ELF-1 (cell line): ENCODE results near the gene WDR93.
"Not testable (repeated sequence)": the region's sequence is repeated elsewhere in the genome, so short reads cannot be mapped to it uniquely, and the experiment has no call there.

ENCODE experiments used
- DNase-seq: peaks from one replicate; pipeline ENCODE4 v3.0.0-alpha.2; 2016; ENCODE audit warnings: low read depth, low spot score

Gene WDR93

DNA sequence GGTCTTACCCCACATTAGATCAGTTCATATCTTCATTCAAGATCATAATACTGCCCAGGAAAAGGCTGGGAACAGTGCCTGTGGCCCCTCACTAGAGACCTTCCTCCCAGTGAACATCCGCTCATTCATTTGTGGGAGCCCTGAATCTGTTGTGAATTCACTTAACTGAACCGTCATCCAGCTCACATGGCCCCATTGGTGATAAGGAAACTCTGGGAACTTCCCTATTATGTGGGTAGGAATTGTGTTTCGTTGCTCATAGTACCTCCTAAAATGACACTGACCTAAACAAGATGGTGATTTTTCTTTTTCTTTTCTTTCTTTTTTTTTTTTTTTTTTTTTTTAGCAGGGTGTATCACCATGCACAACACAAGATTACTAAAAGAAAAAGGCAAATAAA is 78.8 kb downstream of the WDR93 start:
- no peak for DNase-seq

DNA sequence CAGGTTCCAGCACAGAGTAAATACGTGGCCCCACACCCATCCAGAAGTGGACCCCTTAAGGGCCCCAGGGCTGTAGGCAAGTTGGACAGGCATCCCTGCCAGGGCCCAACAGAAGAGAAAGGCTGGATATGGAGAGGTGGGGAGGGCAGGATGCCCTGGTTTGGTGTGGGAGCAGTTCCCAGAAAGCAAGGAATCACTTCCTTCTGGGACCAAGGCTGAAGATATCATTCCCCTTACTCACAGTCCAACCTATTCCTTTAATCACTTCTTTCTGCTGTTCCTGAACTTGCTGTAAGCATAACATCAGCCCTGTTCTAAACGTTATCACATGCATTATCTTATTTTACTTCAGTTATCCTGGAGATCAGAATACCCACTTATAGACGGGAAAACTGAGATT is 79.4 kb downstream of the WDR93 start:
- no peak for DNase-seq

DNA sequence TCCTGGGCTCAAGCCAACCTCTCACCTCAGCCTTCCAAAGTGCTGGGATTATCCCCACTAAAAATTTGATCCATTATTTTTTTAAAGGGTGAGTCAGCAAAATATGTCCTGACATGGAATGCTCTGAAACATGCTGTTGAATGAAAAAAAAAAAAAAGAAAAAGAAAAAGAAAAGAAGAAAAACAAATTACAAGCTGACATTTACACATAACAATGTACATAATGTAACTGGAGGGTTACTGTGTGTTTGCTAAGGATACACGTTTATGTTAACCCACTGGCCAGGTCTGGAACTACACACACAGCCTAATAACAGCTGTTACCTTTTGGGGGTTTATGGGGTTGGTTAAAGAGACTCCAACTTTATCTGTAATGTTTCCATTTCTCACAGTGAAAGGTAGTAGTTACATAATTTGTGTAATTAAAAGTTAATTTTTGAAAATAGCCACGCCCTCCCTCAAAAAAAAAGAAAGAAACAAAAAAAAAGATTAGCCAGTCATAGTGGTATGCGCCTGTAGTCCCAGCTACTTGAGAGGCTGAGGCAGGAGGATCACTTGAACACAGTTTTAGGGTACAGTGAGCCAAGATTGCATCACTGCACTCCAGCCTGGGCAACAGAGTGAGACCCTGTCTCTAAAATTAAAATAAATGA is 82.4 kb downstream of the WDR93 start:
- no peak for DNase-seq

DNA sequence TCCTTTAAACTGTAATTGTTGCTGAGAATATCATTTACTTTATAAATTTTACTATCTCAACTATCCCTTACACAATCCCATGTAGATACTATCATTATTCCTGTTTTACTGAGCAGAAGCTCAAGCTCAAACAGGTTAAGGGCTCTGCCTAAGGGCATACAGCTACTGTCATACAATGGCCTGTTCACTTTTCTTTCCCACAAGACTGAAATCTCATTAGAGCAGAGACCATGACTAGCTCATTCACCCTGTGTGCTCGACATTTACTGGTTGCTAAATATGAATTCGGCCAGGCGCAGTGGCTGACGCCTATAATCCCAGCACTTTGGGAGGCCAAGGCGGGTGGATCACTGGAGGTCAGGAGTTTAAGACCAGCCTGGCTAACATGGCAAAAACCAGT is 83.9 kb downstream of the WDR93 start:
- no peak for DNase-seq

DNA sequence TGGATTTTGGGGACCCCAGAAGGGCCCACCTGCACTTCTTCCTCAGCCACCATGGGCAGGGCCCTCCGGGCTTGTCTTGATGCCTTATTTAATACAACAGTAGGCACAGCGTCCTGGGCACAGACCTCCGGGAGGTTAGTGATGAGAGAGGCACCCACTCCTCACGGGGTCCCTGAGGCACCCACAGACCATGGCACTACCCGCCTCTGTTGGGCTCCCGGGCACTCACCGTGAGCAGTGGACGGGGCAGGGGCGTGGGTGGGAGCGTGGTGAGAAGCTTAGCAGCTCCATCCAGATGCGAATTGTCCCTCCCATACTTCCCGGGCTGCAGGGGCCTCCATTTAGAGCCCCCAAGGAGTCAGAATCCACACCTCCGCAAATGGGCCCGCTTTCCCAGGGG is 85.2 kb downstream of the WDR93 start:
- DNase-seq, result no peak

DNA sequence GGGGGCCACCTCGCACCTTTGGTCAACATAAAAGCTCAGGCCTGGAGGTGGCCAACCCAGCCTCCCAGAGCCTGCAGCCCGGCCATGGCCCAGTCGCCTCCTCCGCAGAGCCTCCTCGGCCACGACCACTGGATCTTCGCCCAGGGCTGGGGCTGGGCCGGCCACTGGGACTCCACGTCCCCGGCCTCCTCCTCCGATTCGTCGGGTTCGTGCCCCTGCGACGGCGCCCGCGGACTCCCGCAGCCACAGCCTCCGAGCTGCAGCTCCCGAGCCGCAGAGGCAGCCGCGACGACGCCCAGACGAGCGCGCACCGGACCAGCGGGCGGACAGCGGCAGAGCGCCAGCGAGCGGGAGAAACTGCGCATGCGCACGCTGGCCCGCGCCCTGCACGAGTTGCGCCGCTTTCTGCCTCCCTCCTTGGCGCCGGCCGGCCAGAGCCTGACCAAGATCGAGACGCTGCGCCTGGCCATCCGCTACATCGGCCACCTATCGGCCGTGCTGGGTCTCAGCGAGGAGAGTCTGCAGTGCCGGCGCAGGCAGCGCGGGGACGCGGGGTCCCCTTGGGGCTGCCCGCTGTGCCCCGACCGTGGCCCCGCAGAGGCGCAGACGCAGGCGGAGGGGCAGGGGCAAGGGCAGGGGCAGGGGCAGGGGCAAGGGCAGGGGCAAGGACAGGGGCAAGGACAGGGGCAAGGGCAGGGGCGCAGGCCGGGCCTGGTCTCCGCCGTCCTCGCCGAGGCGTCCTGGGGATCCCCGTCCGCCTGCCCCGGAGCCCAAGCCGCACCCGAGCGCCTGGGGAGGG is 85.9 kb downstream of the WDR93 start, which contains the start of gene MESP2:
Gene MESP2, plus strand, starts transcription at position 59 of the 799 bp plus-strand sequence. Its CDS starts 26 bp downstream, at position 85.
- DNase-seq, result peak; percentile 96

DNA sequence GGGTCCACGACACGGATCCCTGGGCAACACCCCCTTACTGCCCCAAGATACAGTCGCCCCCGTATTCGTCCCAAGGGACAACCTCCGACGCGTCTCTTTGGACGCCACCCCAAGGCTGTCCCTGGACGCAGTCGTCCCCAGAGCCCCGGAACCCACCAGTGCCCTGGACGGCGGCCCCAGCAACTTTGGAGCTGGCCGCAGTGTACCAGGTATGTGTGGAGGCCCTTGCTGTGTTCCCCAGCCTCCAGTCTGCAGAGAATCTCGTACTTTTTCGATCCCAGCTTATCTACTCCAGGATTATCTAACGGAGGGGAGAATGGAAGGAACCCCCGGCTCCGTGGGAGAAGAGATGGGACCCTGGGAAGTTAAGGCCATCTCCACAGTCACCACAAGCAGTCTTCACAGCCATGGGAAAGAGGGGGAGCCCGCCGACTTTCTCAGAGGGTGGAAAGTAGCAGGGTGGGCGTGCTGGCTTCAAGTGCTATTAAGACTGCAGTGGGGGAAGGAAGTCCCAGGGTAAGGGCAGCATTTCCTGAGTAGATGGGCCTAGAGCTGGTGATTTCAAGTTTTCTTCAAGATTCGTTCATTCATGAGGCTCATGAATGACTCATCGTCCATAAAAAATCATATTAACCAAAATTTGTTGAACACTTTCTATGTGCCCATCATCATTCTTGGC is 86.6 kb downstream of the WDR93 start:
- DNase-seq, result no peak

DNA sequence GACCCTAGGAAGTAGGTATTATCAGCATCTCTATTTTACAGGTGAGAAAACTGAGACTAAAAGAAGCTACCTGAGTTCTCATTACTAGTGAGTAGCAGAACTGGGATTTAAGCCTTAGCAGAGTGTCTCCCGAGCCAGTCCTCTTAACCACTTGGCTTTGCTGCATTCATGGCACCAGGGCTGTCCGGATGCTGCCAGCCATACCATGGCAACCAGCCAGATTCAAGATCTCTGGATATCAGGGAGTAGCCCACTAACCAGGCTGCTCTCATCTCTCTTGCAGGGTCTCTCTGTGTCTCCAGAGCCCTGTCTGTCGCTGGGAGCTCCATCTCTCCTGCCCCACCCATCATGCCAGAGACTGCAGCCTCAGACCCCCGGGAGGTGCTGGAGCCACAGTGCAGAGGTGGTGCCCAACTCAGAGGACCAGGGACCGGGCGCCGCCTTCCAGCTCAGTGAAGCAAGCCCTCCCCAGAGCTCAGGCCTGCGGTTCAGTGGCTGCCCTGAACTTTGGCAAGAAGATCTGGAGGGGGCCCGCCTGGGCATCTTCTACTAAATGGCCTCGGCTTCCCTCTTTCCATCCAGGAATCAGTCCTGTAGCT is 87.3 kb downstream of the WDR93 start:
- DNase-seq, result no peak

DNA sequence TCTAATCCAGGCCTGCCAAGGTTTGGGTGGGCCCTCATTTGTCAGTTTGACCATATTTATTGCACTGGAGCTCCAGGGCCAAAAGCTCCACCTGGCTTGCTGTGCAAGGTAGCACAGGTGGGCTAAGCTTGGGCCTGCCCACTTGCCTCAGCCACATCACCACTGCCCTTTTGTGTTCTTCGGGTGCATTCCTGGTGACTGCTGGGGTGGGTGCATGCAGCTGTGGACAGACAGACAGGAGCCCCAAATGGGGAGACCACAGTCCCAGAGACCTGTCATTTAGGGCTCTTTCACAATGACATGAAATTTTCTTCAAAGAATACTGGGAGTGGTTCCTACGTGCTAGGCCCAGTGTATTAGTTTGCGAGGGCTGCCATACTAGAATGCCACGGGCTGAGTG is 88.2 kb downstream of the WDR93 start:
- DNase-seq, result no peak

DNA sequence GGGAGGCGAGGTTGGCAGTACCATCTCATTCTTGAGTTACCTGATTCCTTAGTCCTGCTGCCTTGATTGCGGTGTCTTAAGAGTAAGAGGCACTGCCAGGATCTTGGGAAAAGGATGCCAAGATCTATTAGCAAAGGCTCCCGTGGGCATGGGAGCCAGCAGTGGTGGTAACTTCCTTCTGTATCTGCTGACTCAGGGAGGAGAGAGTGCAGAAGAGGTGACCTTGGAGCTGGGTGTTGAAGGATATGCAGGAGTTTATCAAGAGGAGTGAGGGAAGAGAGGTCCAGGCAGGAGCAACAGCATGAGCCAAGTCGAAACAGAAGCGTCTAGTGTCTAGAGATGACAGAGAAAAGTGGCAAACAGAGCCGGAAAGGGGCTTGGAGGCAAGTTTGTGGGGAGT is 90.0 kb downstream of the WDR93 start:
- no peak for DNase-seq

DNA sequence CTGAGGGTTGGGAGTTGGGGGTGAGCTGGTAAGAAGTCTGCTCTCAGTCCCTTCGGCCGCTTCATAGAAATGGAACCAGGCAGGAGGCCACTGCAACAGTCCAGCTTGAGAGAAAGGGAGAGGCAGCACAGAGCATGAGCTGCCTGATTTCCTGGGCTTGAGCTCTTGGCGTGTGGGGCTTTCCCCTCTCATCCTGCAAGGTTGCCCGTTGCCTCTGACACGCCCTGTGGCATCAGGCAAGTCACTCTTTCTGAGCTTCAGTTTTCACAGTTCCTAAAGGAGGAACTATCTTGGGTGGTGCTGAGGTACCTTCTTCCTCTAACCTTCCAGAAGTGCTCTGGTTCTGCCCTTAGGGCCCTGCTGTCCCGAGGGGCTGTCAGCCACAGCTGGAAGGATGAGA is 90.4 kb downstream of the WDR93 start:
- DNase-seq, result no peak

DNA sequence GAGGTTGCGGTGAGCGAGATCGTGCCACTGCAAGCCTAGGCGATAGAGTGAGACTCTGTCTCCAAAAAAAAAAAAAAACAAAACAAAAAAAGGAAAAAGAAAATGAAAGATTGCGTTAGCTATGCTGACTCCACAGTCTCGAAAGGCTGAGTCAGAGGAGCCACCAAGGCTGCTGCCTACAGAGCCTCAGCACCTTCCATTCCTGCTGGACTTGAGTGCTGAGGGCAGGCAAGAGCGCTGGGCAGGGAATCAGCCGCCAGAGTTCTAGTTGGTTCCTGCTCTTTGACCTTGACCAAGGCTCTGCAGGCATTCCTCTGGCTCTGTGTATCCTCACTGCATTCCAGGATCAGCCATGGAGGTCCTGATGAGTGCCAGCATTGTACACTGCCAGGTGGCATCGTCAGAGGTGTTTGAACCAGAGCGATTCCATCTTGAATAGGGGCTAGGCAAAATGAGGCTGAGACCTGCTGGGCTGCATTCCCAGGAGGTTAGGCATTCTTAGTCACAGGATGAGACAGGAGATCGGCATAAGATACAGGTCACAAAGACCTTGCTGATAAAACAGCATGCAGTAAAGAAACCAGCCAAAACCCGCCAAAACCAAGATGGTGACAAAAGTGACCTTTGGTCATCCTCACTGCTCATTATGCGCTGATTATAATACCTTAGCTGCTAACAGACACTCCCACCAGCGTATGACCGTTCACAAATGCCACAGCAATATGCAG is 91.4 kb downstream of the WDR93 start:
- DNase-seq, result peak; percentile 83

DNA sequence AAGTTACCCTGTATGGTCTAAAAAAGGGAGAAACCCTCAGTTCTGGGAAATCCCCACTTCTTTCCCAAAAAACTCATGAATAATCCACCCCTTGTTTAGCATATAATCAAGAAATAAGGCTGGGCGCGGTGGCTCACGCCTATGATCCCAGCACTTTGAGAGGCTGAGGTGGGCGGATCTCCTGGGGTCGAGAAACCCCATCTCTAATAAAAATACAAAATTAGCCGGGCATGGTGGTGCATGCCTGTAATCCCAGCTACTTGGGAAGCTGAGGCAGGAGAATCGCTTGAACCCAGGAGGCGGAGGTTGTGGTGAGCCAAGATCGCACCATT is 92.0 kb downstream of the WDR93 start:
- DNase-seq, result not testable (repeated sequence)

DNA sequence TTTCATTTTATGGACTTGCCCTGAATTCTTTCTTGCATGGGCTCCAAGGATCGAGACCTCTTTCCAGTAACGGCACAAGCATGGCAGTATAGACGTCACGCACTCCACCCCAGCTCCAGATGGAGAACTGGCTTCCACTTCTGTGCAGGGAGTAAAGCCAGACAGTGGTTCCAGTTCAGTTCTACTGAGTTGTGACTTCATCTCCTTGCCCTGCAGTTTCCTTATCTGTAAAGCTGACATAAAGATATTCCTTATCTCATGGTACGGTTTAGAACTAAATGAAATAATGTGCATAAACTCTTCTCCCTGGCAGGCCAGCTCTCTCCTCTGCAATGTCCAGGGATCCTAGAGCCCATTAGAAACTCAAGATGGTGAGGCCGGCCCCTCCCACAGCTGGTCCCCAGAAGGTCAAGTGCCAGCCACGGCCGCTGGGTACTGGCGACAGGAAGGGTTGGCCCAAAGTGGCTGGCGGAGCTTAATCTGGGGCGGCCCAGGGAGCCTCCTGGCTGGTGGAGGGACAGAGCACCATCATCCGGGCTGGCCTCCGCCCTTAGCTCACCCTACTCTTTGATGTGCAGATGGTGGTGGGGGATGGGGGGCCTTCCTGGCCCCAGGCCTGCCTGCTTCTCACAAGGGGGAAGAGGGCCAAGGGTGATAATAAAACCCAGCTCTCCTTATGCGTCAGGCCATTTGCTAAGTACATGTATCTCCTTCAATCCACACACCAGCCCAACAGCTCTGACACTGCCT is 92.7 kb downstream of the WDR93 start:
- DNase-seq, result peak; percentile 94

DNA sequence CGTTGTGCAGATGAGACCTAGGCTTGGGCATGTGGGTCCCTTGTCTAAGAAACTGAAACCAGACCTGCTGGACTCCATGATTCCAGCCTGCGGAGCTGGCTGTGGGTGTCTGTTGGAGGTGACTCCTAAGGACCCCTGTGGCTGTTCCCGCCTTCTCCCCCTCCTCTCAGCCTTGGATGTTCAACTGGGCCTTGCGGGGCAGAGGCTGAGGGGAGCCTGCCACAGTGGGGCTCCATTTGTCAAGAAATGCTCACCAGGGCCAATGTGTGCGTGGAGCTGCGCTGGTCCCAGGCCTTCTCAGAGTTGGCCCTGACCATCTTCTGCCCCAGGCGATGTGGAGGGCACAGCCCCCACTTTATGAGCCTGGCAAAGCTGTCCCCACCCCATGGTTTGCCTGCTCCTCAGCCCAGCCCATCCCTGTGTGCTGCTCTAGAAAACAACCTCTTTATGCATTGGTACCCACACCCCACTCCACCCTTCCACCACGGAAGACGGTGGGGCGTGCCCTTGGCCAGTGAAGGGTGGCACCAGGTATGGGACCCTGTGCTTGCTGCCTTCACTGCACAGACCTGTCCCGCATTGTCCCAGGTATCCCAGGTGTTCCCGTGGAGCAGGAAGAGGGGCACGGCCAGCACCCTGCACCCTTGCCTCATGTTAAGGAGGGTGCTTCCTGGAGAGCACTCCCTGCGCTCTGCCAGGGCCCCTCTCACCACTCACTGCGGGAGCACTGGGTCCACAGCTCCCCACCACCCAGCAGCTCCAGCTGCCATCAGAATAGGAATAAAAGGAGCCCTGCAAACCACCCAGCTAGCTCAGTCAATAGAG is 93.5 kb downstream of the WDR93 start:
- DNase-seq, result no peak

DNA sequence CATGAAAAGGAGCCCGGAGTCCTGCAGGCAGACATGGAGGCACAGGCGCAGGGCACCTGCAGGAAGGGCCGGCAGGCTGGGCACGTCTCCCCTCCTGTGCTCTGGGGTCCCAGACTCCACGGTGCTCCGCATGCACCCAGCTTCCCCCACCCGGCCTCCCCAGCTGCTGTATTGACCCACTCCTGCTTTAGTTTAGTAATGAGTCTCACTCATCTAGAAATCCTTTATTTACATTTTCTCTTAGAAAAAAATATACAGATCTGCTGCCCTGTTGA is 94.0 kb downstream of the WDR93 start:
- no peak for DNase-seq

DNA sequence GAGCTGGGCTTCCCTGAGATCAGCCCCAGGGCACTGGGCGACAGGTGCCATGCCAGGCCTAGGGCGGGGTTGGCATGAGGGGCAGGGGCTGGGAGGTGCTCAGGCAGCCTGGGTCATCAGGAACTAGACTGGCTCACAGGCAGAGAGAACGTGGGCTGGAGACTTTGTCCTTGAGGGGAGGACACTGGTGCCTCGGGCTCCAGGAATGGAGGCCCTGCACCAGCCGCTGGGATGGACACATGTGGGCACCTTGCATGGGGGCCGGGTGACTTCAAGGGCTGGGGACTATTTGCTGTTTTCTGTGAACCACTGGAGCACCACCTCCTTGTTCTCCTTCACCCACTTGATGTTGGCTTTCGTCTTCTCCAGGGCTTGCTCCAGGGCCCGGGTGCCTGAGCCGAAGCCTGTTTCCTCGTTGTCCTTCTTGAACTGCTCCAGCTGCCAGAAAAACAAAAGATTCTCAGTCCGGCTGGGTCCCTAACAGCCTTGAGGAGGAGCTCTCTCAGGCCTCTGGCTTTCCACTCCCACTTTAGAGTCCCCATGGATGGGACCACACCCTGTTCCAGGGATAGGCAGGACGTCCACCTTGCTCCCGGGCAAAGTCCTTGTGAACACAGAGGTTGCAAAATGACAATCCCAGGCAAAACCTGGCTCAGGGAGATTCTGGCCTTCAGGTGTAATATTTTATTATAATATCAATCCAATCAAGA is 94.6 kb downstream of the WDR93 start:
- DNase-seq, result peak; percentile 89

DNA sequence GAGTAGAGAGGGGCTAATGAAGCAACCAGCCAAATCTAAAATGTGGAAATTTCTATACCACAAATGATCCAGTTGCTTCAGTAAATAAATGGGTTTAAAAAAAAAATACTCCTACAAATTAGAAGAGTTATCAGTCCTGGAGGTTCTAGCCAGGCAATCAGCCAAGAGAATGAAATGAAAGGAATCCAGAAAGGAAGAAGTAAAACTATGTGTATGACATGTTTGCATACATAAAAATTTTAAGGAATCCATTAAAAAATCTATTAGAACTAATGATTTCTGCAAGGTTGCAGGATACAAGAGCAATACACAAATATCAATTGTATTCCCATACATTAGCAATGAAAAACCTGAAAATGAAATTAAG is 95.1 kb downstream of the WDR93 start:
- DNase-seq, result no peak

DNA sequence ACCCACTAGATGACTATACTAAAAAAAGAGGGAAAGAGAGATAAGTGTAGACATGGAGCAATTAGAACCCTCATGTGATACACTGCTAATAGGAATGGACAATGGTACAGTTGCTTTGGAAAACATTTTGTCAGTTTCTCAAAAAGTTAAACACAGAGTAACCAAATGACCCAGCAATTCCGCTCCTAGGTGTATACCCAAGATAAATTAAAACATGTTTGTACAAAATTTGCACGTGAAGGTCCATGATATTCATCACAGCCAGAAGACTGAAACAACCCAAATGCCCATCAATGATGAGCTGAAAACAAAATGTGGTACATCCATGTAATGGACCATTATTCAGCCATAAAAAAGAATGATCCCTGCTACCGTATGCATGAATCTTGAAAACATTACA is 97.3 kb downstream of the WDR93 start:
- no peak for DNase-seq

DNA sequence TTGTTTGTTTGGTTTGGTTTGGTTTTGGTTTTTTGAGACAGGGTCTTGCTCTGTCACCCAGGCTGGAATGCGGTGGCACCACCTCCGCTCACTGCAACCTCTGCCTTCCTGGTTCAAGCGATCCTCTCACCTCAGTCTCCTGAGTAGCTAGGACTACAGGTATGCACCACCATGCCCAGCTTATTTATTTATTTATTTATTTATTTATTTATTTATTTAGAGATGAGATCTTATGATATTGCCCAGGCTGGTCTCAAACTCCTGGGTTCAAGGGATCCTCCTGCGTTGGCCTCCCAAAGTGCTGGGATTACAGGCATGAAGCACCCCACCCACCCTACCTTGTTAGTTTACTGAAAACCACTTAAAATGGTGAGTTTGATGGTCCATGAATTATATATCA is 98.0 kb downstream of the WDR93 start:
- DNase-seq, result not testable (repeated sequence)
